Pulmonary artery endothelial cell (primary cell): ENCODE measurements around the gene SERTAD1. TPM values are rescaled to one million over a fixed set of nuclear protein-coding genes. Genes with fewer than 3 reads are reported as not detected.

ENCODE experiments used
- DNase-seq: peaks from one replicate; pipeline ENCODE4 v3.0.0-alpha.2; 2011; ENCODE audit warnings: low read depth, low spot score
- total RNA-seq: library from RNA; depleted of rRNA; stranded (reverse); fragments of >200 nt; gene quantifications from 2 replicates; pipeline ENCODE4 v1.2.3, GENCODE V29; 2014

SERTAD1 gene
- total RNA-seq, 1 donor from 2014 or later: 18.8 TPM

- DNase-seq: no peak
These were observed 45.4 kb downstream of the SERTAD1 start for GRCh38 chr19:40380199-40381037.

GRCh38 chr19:40379446-40380198, 46.2 kb downstream of the SERTAD1 start:
- no peak for DNase-seq

GRCh38 chr19:40378509-40378908, 47.3 kb downstream of the SERTAD1 start:
- DNase-seq: no peak

GRCh38 chr19:40377876-40378385, 47.9 kb downstream of the SERTAD1 start:
- no peak for DNase-seq

- no peak for DNase-seq
These were observed 49.4 kb downstream of the SERTAD1 start for GRCh38 chr19:40376286-40376862.

- DNase-seq: no peak
These were observed 51.7 kb downstream of the SERTAD1 start for GRCh38 chr19:40374084-40374483.

- no peak for DNase-seq
These were observed 54.0 kb downstream of the SERTAD1 start for GRCh38 chr19:40371802-40372122.

Other genes with a start within 250 kb of the SERTAD1 start
- 5.5 and 7.0 TPM in 2 replicates for gene MAP3K10, start 234.6 kb downstream of the SERTAD1 start, total RNA-seq
- not detected in 2 replicates for gene TTC9B, start 207.6 kb downstream of the SERTAD1 start, total RNA-seq
- 0.07 TPM in 1 of 2 replicates, not detected in the other for gene CCNP, start 199.3 kb downstream of the SERTAD1 start, total RNA-seq
- gene AKT2, start 140.6 kb downstream of the SERTAD1 start, total RNA-seq: 22.6 and 30.1 TPM in 2 replicates
- 7.4 and 10.5 TPM in 2 replicates for gene C19orf47, start 77.6 kb downstream of the SERTAD1 start, total RNA-seq
- 91.0 and 155 TPM in 2 replicates for gene PLD3, start 77.3 kb downstream of the SERTAD1 start, total RNA-seq
- gene HIPK4, start 35.8 kb downstream of the SERTAD1 start, total RNA-seq: 0.07 TPM in 1 of 2 replicates, not detected in the other
- 1.0 and 1.2 TPM in 2 replicates for gene PRX, start 12.6 kb downstream of the SERTAD1 start, total RNA-seq
- 17.1 and 21.0 TPM in 2 replicates for gene SERTAD3, start 18.3 kb upstream of the SERTAD1 start, total RNA-seq
- gene BLVRB, start 39.8 kb upstream of the SERTAD1 start, total RNA-seq: 53.9 and 68.7 TPM in 2 replicates
- gene SPTBN4, start 41.0 kb upstream of the SERTAD1 start, total RNA-seq: 0.20 and 0.28 TPM in 2 replicates
- 29.5 and 33.5 TPM in 2 replicates for gene SHKBP1, start 150.9 kb upstream of the SERTAD1 start, total RNA-seq
- 6.1 and 14.4 TPM in 2 replicates for gene LTBP4, start 175.4 kb upstream of the SERTAD1 start, total RNA-seq